ENCODE measurements around the gene DALRD3. TPM values are rescaled to one million over a fixed set of nuclear protein-coding genes. Genes with fewer than 3 reads are reported as not detected.
A peak's percentile ranks its signal among the peaks of the same experiment; 100 is the strongest.

DALRD3 gene
- polyA plus RNA-seq, 1 experiment: 42.4 TPM

DNA sequence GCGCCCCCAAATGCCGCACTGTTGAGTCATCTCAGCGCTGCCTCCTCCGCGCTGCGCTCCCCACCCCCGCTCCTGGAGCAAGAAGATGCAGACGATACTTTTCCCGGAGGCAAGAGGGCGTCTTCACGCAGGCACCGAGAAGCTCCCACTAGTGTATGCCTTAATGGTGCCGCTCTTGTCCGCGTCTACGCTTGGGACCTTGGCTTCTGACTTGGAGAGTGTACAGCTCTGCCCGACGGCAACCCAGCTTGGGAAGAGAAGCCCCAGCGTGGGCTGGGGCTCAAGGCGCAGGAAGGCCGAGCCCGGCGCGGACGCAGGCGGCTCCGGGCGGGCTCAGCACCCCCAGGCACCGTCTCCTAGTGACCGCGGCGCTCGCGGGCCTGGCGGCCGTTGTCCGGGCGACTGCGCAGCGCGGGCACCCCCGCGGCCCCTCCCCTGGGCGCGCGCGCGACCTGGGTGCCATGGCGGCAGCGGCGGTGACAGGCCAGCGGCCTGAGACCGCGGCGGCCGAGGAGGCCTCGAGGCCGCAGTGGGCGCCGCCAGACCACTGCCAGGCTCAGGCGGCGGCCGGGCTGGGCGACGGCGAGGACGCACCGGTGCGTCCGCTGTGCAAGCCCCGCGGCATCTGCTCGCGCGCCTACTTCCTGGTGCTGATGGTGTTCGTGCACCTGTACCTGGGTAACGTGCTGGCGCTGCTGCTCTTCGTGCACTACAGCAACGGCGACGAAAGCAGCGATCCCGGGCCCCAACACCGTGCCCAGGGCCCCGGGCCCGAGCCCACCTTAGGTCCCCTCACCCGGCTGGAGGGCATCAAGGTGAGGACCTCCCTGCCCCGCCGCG is 28.4 kb downstream of the DALRD3 start, which contains the start of gene P4HTM:
P4HTM (plus strand) TSS at position 446 of the 840 bp plus-strand sequence; CDS start at position 462, 16 bp downstream.
- CTCF ChIA-PET: interaction anchor here (0.6 to 4.9 kb wide), 11 partner anchors 10 to 1620 kb away, joined by 3 to 37 read pairs (median 4); partner anchors contain the start of genes NDUFAF3, QRICH1 and WDR6
- DNase-seq (ENCODE audit: low read depth, low spot score): peak; percentile 87
- H3K27me3 ChIP-seq (ENCODE audit: control insufficient read depth, insufficient read depth, low read length): no peaks in the 10 kb centered on the region
- POLR2A ChIA-PET: interaction anchor here (0.6 to 3.9 kb wide), 11 partner anchors 16 to 104 kb away, joined by 3 to 70 read pairs (median 6); partner anchors contain the start of genes DALRD3, IMPDH2, NDUFAF3 and QRICH1
- H3K4me3 ChIP-seq (ENCODE audit: low read depth, low read length): peak within 1 kb of the TSS; percentile 80
- peak within 1 kb of the TSS; percentile 99 for H3K27ac ChIP-seq (ENCODE audit: low read depth, low read length)
- H3K9me3 ChIP-seq (ENCODE audit: control insufficient read depth, insufficient read depth, low read length): no peaks in the 10 kb centered on the region
- TF ChIP-seq, protein P1, sequence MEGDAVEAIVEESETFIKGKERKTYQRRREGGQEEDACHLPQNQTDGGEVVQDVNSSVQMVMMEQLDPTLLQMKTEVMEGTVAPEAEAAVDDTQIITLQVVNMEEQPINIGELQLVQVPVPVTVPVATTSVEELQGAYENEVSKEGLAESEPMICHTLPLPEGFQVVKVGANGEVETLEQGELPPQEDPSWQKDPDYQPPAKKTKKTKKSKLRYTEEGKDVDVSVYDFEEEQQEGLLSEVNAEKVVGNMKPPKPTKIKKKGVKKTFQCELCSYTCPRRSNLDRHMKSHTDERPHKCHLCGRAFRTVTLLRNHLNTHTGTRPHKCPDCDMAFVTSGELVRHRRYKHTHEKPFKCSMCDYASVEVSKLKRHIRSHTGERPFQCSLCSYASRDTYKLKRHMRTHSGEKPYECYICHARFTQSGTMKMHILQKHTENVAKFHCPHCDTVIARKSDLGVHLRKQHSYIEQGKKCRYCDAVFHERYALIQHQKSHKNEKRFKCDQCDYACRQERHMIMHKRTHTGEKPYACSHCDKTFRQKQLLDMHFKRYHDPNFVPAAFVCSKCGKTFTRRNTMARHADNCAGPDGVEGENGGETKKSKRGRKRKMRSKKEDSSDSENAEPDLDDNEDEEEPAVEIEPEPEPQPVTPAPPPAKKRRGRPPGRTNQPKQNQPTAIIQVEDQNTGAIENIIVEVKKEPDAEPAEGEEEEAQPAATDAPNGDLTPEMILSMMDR (IDR thresholded peaks at IDR 0.05; ENCODE audit: low read depth, low read length): peak; percentile 59

- no peaks in the 10 kb centered on the region for H3K9me3 ChIP-seq (ENCODE audit: control insufficient read depth, insufficient read depth, low read length)
- DNase-seq (ENCODE audit: low read depth, low spot score): no peak
- peak overlapping the region; percentile 80 for H3K4me3 ChIP-seq (ENCODE audit: low read depth, low read length)
- ChIA-PET POLR2A (interaction anchor here (0.7 to 3.9 kb wide), 10 partner anchors 17 to 104 kb away, joined by 3 to 70 read pairs (median 8); partner anchors contain the start of genes DALRD3, IMPDH2, NDUFAF3 and QRICH1), CTCF (interaction anchor here (0.6 to 4.9 kb wide), 12 partner anchors 11 to 460 kb away, joined by 3 to 37 read pairs (median 4); partner anchors contain the start of genes NDUFAF3, QRICH1 and WDR6)
- TF ChIP-seq, protein P1 (IDR thresholded peaks at IDR 0.05; ENCODE audit: low read depth, low read length): no peak
- peak overlapping the region; percentile 99 for H3K27ac ChIP-seq (ENCODE audit: low read depth, low read length)
- no peaks in the 10 kb centered on the region for H3K27me3 ChIP-seq (ENCODE audit: control insufficient read depth, insufficient read depth, low read length)
Measured at GRCh38 chr3:48989126-48989795, 29.1 kb downstream of the DALRD3 start.

DNA sequence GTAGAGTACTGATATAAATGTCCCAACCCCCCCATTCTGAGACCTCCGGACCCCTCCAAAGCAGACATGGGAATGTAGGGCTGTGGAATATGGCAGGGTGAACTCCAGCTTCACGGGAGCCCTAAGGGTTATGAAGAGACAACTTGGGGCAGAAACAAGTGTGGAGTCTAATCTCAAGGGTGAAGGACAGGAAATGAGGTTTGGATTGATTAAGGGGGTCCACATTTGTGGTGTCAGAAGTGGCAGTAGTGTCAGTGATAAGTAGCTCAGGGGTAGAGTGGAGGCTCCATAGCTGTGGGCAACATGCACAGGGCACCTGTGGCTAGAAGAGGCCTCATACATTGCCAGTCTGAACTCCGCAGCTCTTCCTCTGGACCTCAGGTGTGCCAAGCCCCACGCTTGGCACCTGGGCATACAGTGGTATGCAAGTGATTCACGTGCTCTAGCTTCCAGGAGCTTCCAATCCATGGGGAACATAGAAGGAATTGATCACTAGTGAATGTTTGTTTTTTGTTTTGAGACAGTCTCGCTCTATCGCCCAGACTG is 32.5 kb downstream of the DALRD3 start:
- H3K27ac ChIP-seq (ENCODE audit: low read depth, low read length): no peak overlapping the region
- no peak overlapping the region for H3K4me3 ChIP-seq (ENCODE audit: low read depth, low read length)
- ChIA-PET CTCF (interaction anchor here (3.0 to 4.9 kb wide), 2 partner anchors 28 to 107 kb away, joined by 19 to 37 read pairs; partner anchors contain the start of gene QRICH1), POLR2A (no interaction called here)
- no peaks in the 10 kb centered on the region for H3K27me3 ChIP-seq (ENCODE audit: control insufficient read depth, insufficient read depth, low read length)
- DNase-seq (ENCODE audit: low read depth, low spot score): no peak
- no peaks in the 10 kb centered on the region for H3K9me3 ChIP-seq (ENCODE audit: control insufficient read depth, insufficient read depth, low read length)
- TF ChIP-seq, protein P1 (IDR thresholded peaks at IDR 0.05; ENCODE audit: low read depth, low read length): no peak

- Histone ChIP-seq H3K4me3 (ENCODE audit: low read depth, low read length) (no peak overlapping the region), H3K27ac (ENCODE audit: low read depth, low read length) (no peak overlapping the region), H3K9me3 (ENCODE audit: control insufficient read depth, insufficient read depth, low read length) (no peaks in the 10 kb centered on the region), H3K27me3 (ENCODE audit: control insufficient read depth, insufficient read depth, low read length) (no peaks in the 10 kb centered on the region)
- TF ChIP-seq, protein P1 (IDR thresholded peaks at IDR 0.05; ENCODE audit: low read depth, low read length): no peak
- CTCF ChIA-PET: interaction anchor here (0.8 kb wide), 2 partner anchors 9 to 38 kb away, joined by 3 to 4 read pairs; partner anchors contain the start of gene NDUFAF3
- POLR2A ChIA-PET: no interaction called here
- DNase-seq (ENCODE audit: low read depth, low spot score): no peak
Measured at GRCh38 chr3:48984663-48985062, 33.7 kb downstream of the DALRD3 start.
